GM23338 (cell line): ENCODE results near the gene LOXL4.

Experiments used
- CTCF ChIP-seq, 2 experiments: fragments of 200-600 bp in 1 of 2; sonication (generic) in 1 of 2; conservative IDR thresholded peaks; 2 replicates each; pipeline versions ENCODE4 v1.5.1 to v1.6.1; 2016 to 2017; ENCODE audit warnings: antibody characterized with exemption in 2 of 2, low read depth in 2 of 2, mild to moderate bottlenecking in 2 of 2, moderate library complexity in 1 of 2
- EZH2phosphoT487 ChIP-seq: fragments of 200-600 bp; sonication (generic); IDR thresholded peaks from one replicate; pipeline ENCODE4 v1.8.1; 2018; ENCODE audit warnings: antibody characterized with exemption; ENCODE audit not compliant: unreplicated experiment
- NANOG ChIP-seq: IDR thresholded peaks from 2 replicates; pipeline ENCODE4 v1.6.1; 2016; ENCODE audit warnings: antibody characterized with exemption, borderline replicate concordance
- POLR2AphosphoS5 ChIP-seq: IDR thresholded peaks from 2 replicates; pipeline ENCODE4 v1.6.1; 2016; ENCODE audit warnings: antibody characterized with exemption, low read depth
- REST ChIP-seq: IDR thresholded peaks from one replicate; pipeline ENCODE4 v1.6.1; 2018; ENCODE audit warnings: antibody characterized with exemption; ENCODE audit not compliant: unreplicated experiment
- ZNF331 ChIP-seq: fragments of 250-450 bp; sonication (Bioruptor Pico); IDR thresholded peaks from 2 replicates; pipeline ENCODE4 v1.5.0; 2020; ENCODE audit warnings: low read depth, mild to moderate bottlenecking, moderate library complexity

DNA sequence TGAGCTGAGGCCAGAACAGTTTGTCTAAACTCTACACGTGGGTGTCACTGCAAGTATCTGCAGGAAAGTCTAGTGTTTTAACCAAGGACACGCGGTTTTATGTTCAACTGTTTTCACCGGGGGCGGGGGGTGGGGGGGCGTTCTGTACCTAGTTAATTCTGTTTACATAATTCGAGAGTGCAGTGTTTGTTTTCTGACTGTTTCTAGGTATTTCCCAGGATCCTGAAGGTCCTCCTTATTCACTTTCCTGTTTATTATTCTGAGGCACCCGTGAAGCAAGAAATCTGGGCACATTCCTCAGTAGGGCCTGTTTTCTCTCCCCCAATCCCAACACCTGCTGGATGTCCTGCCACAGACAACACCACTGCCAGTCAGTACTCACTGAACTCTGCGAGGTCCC lies 7.6 kb downstream of the LOXL4 start:
- TF ChIP-seq EZH2phosphoT487 (no peak), NANOG (no peak), POLR2AphosphoS5 (no peak), CTCF (conservative IDR thresholded peaks at IDR 0.05; ENCODE audit: low read depth in 2 of 2) (no peak), ZNF331 (CRISPR knock-in tag) (no peak), REST (no peak)
